Measurements from ENCODE around the gene BABAM2. TPM values are rescaled to one million over a fixed set of nuclear protein-coding genes. Genes with fewer than 3 reads are reported as not detected.

BABAM2 gene
- polyA plus RNA-seq, 3 donors from 2014 or later = 52.4 to 89.2 (median 74.1) TPM

- Mint-ChIP-seq H3K36me3 (peaks cover 0 to 5% (median 4%) of the 10 kb centered on the region in 3 donors), H3K4me3 (no peak overlapping the region), H3K27ac (no peak overlapping the region), H3K27me3 (ENCODE audit: low read depth in 3 of 3) (no peaks in the 10 kb centered on the region), H3K4me1 (no peaks in the 10 kb centered on the region), H3K9me3 (no peaks in the 10 kb centered on the region)
- no peak for DNase-seq
These were observed 326.7 kb downstream of the BABAM2 start for GRCh38 chr2:28217042-28217740.

- peaks cover 4 to 7% of the 10 kb centered on the region in 2 donors for H3K4me1 Mint-ChIP-seq
These were observed 328.6 kb downstream of the BABAM2 start for GRCh38 chr2:28219138-28219537.

DNA sequence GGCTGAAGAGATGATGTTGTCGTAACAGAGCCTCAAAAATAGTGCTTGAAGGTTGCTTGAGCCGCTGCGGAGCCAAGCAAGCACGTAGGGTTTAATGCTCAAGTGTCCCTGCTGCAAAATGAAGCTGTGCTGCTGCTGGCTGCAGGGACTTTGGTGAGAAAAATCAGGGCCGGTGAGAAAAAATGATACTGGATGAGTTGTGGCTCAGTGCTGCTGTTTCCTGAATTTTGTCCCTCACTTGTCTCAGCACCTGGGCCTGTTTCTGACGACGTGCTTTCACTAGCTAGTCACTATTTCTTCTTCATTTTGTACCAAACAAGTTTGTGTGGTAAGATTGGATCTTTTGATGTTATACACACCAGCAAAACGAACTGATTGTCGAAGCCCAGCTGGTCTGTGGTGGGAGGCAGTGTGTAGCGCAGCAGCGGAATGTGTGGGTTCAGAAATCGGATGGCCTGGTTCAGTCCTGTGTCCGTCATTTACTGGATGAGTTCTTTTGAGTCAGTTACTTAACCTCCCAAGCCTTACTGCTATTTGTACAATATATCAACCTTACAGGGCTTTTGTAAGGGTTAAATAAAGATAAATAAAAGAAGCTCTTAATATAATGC, 329.3 kb downstream of the BABAM2 start:
- no peaks in the 10 kb centered on the region for H3K9me3 Mint-ChIP-seq
- peaks cover 0 to 5% (median 4%) of the 10 kb centered on the region in 3 donors for H3K36me3 Mint-ChIP-seq
- H3K27ac Mint-ChIP-seq = peak overlapping the region in 1 of 6 donors; percentile 73
- H3K4me1 Mint-ChIP-seq = peaks cover 4 to 9% of the 10 kb centered on the region in 2 donors
- no peak for DNase-seq
- H3K4me3 Mint-ChIP-seq = no peak overlapping the region
- peaks cover 0 to 2% (median 0%) of the 10 kb centered on the region in 3 donors for H3K27me3 Mint-ChIP-seq (ENCODE audit: low read depth in 3 of 3)

More at GRCh38 chr2:28219138-28219537, 328.6 kb downstream of the BABAM2 start:
- Mint-ChIP-seq H3K9me3 (no peaks in the 10 kb centered on the region), H3K4me3 (no peak overlapping the region), H3K36me3 (peaks cover 0 to 5% (median 4%) of the 10 kb centered on the region in 3 donors), H3K27ac (peak overlapping the region in 1 of 6 donors; percentile 12), H3K27me3 (ENCODE audit: low read depth in 3 of 3) (peaks cover 0 to 2% (median 0%) of the 10 kb centered on the region in 3 donors)
- DNase-seq = no peak

GRCh38 chr2:28224648-28225472, 334.3 kb downstream of the BABAM2 start:
- DNase-seq = no peak
- Mint-ChIP-seq H3K4me1 (peaks cover 4 to 9% of the 10 kb centered on the region in 2 donors), H3K27me3 (ENCODE audit: low read depth in 3 of 3) (peaks cover 0 to 2% (median 2%) of the 10 kb centered on the region in 3 donors), H3K4me3 (no peak overlapping the region), H3K36me3 (peaks cover 0 to 6% (median 4%) of the 10 kb centered on the region in 3 donors), H3K27ac (peak overlapping the region in 1 of 6 donors; percentile 47), H3K9me3 (no peaks in the 10 kb centered on the region)

DNA sequence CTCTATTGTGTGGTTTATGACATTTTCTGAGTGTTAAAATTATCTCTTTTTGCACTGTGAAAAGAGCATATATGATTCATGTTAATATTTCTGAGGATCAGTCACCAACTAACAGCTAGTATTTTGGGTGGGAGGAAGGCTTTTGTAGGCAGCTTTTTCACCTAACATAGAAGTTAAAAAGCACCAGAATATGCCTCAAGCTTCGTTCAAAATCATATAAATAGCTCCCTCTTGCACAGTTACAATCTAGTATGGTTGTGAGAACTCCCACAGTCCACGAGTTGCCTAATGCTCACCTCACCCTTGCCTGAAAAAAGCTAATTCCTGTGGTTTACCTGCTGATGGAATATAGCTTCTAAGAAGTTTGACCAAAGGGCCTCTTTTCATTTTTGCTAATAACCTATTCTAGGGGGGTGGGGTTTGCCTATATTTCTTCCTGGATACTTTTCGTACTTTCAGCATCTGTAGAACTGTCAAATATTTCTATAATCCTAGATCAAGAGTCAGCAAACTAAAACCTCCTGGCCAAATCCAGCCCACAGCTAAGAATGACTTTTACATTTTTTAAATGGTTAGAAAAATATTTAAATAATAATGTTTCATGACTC, 335.0 kb downstream of the BABAM2 start:
- Mint-ChIP-seq H3K27me3 (ENCODE audit: low read depth in 3 of 3) (peaks cover 0 to 2% (median 2%) of the 10 kb centered on the region in 3 donors), H3K27ac (no peak overlapping the region), H3K4me1 (peaks cover 4 to 9% of the 10 kb centered on the region in 2 donors), H3K9me3 (no peaks in the 10 kb centered on the region), H3K4me3 (no peak overlapping the region), H3K36me3 (peaks cover 0 to 6% (median 0%) of the 10 kb centered on the region in 3 donors)
- no peak for DNase-seq

GRCh38 chr2:28226558-28226957, 336.0 kb downstream of the BABAM2 start:
- H3K4me3 Mint-ChIP-seq = no peak overlapping the region
- no peak for DNase-seq
- no peaks in the 10 kb centered on the region for H3K9me3 Mint-ChIP-seq
- H3K36me3 Mint-ChIP-seq = peaks cover 0 to 6% (median 0%) of the 10 kb centered on the region in 3 donors
- H3K27me3 Mint-ChIP-seq (ENCODE audit: low read depth in 3 of 3) = peaks cover 0 to 2% (median 2%) of the 10 kb centered on the region in 3 donors
- H3K27ac Mint-ChIP-seq = peak overlapping the region in 1 of 6 donors; percentile 54
- peaks cover 4 to 9% of the 10 kb centered on the region in 2 donors for H3K4me1 Mint-ChIP-seq

GRCh38 chr2:28227498-28227897, 337.0 kb downstream of the BABAM2 start:
- H3K27ac Mint-ChIP-seq = no peak overlapping the region
- peaks cover 0 to 11% (median 0%) of the 10 kb centered on the region in 3 donors for H3K36me3 Mint-ChIP-seq
- H3K27me3 Mint-ChIP-seq (ENCODE audit: low read depth in 3 of 3) = peaks cover 0 to 2% (median 2%) of the 10 kb centered on the region in 3 donors
- no peak overlapping the region for H3K4me3 Mint-ChIP-seq
- H3K4me1 Mint-ChIP-seq = peaks cover 4 to 9% of the 10 kb centered on the region in 2 donors
- no peaks in the 10 kb centered on the region for H3K9me3 Mint-ChIP-seq
- DNase-seq = no peak

DNA sequence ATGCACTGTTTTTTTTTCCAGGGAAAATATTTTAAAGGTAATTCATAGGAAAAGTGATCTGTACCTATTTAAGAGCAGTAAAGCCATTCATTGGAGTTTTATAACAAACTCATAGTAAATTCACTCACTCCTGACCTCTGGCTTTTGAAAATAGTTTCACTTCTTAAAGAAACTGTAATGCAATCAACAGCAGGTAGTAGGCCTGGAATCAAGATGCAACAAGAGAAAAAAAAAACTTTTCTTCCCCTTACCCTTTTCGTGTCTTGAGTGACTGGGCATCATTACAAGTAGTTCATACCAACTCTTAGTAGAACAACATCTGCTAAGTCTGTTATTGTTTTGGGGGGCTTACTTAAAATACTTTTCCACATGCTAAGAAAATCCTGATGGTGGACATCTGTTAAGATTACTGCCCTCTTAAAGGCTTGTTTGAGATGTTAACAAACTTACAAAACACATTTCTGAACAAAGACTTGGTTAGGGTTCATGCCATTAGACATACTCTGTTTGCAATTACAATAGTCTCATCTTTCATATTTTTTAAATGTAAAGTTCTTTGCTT, 338.0 kb downstream of the BABAM2 start:
- Mint-ChIP-seq H3K27me3 (ENCODE audit: low read depth in 3 of 3) (peaks cover 0 to 2% (median 0%) of the 10 kb centered on the region in 3 donors), H3K4me1 (peaks cover 6 to 8% of the 10 kb centered on the region in 2 donors), H3K36me3 (peaks cover 0 to 12% (median 0%) of the 10 kb centered on the region in 3 donors), H3K27ac (peak overlapping the region in 2 of 6 donors; percentile 19 to 33), H3K9me3 (no peaks in the 10 kb centered on the region), H3K4me3 (no peak overlapping the region)
- no peak for DNase-seq

GRCh38 chr2:28231110-28231631, 340.6 kb downstream of the BABAM2 start:
- Mint-ChIP-seq H3K27me3 (ENCODE audit: low read depth in 3 of 3) (no peaks in the 10 kb centered on the region), H3K9me3 (no peaks in the 10 kb centered on the region), H3K27ac (no peak overlapping the region), H3K36me3 (peaks cover 0 to 12% (median 4%) of the 10 kb centered on the region in 3 donors), H3K4me1 (peaks cover 0 to 2% of the 10 kb centered on the region in 2 donors), H3K4me3 (no peak overlapping the region)
- DNase-seq = no peak

DNA sequence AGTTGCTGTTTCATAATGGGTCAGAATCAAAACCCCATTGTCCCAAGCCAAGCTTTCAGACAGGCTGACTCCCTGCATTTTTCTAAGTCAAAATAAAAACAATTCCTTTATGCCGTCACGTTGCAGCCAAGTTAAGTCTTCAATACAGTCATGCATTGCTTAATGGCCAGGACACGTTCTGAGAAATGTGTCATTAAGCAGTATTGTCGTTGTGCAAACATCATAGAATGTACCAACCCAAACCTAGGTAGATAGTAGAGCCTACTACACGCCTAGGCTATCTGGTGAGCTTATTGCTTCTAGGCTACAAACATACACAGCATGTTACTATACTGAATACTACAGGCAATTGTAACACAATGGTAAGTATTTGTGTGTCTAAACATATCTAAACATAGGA, 341.8 kb downstream of the BABAM2 start:
- Mint-ChIP-seq H3K9me3 (no peaks in the 10 kb centered on the region), H3K4me1 (peaks cover 0 to 2% of the 10 kb centered on the region in 2 donors), H3K4me3 (no peak overlapping the region), H3K27ac (no peak overlapping the region), H3K36me3 (peaks cover 3 to 12% (median 7%) of the 10 kb centered on the region in 3 donors), H3K27me3 (ENCODE audit: low read depth in 3 of 3) (peaks cover 0 to under 1% (median 0%) of the 10 kb centered on the region in 3 donors)
- DNase-seq = no peak

DNA sequence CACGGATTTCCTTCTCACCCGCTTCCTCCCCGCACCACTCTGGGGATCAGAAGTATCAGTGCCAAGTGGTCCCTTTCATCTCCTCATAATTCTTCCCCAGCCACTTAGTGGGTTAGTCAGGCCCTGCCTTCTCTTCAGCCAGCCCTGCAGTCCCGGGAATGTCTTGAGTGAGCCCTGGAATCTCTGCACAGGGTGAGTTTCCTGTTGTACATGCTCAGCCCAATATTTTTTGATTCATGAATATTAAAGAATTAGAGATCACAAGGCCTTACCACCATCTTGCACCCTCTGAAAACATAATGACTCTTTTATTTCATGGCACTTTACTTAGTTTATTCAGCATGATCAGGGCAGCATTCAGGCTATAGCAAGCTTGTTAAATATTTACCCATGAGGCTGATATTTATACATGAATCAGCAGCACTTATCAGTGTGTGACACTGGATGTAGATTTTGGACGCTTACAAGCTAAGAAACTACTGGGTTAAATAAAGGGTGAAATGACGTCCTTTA, 342.7 kb downstream of the BABAM2 start:
- DNase-seq = no peak
- peak overlapping the region in 2 of 6 donors; percentile 46 to 49 for H3K27ac Mint-ChIP-seq
- H3K9me3 Mint-ChIP-seq = no peaks in the 10 kb centered on the region
- peaks cover 7 to 13% (median 12%) of the 10 kb centered on the region in 3 donors for H3K36me3 Mint-ChIP-seq
- peaks cover 0 to 2% of the 10 kb centered on the region in 2 donors for H3K4me1 Mint-ChIP-seq
- H3K4me3 Mint-ChIP-seq = no peak overlapping the region
- peaks cover 0 to 1% (median 0%) of the 10 kb centered on the region in 3 donors for H3K27me3 Mint-ChIP-seq (ENCODE audit: low read depth in 3 of 3)

DNA sequence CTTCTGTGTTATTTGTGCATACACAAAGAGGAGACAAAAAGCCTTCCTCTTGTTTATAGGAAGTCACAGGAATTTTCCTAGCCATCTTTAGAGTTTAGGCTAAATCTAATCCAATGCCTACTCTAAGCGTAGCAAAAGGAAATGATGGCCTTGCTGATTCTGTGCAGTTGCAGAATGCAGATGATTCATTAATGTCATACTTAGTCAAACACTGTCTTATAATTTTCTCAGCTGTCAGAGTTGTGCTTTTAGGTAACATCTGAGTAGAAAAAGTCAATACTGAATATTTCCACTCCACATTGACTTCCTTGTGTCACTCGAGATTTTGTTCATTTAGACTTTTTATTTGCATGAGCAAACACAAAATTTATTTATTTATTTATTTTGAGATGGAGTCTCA, 344.3 kb downstream of the BABAM2 start:
- Mint-ChIP-seq H3K27ac (no peak overlapping the region), H3K27me3 (ENCODE audit: low read depth in 3 of 3) (peaks cover 0 to 1% (median 0%) of the 10 kb centered on the region in 3 donors)

More for the DNA sequence above, 344.3 kb downstream of the BABAM2 start:
- Mint-ChIP-seq H3K36me3 (peaks cover 9 to 15% (median 14%) of the 10 kb centered on the region in 3 donors), H3K4me3 (no peak overlapping the region), H3K4me1 (peaks cover 0 to 2% of the 10 kb centered on the region in 2 donors), H3K9me3 (no peaks in the 10 kb centered on the region)
- no peak for DNase-seq
